GM10248 (cell line): ENCODE measurements around the gene EFTUD2.

Experiments
- CTCF ChIA-PET: fragments of 300-600 bp; sonication (Branson Sonifier 250); formaldehyde crosslinking; extraction: SDS; loops from one replicate; lab custom pipeline; 2021; ENCODE audit warnings: antibody characterized with exemption; lab: Yijun Ruan, JAX
- POLR2A ChIA-PET: fragments of 350-650 bp; sonication (Branson Sonifier 250); formaldehyde crosslinking; extraction: SDS; loops from one replicate; lab custom pipeline; 2020; ENCODE audit warnings: antibody characterized with exemption; lab: Yijun Ruan, JAX
- DNase-seq: peaks from one replicate; pipeline ENCODE4 v3.0.0; 2012; ENCODE audit errors: extremely low spot score
- CTCF ChIP-seq: IDR thresholded peaks from 2 replicates; pipeline ENCODE4 v1.5.1; 2012; ENCODE audit warnings: mild to moderate bottlenecking, low read depth; ENCODE audit errors: extremely low read depth, missing control alignments, control extremely low read depth

Gene EFTUD2

GRCh38 chr17:44921122-44921882, 22.1 kb upstream of the EFTUD2 start:
- DNase-seq = peak; percentile 17
- POLR2A ChIA-PET = interaction anchor here (1.7 kb wide), 1 partner anchor 227 kb away, joined by 11 read pairs; the partner anchor contains the start of gene HEXIM1
- CTCF ChIA-PET = interaction anchor here (1.1 to 12.6 kb wide), 24 partner anchors 9 to 277 kb away, joined by 3 to 196 read pairs (median 8); partner anchors contain the start of genes ACBD4 and PLCD3
- TF ChIP-seq CTCF = no peak

- ChIA-PET CTCF (interaction anchor here (0.7 to 12.6 kb wide), 52 partner anchors 10 to 278 kb away, joined by 3 to 196 read pairs (median 5); partner anchors contain the start of genes ACBD4, HEXIM1, NMT1 and PLCD3), POLR2A (interaction anchor here (0.9 to 1.7 kb wide), 2 partner anchors 228 to 232 kb away, joined by 3 to 11 read pairs; partner anchors contain the start of gene HEXIM1)
- peak; percentile 38 for DNase-seq
- no peak for TF ChIP-seq CTCF
Measured at GRCh38 chr17:44920565-44920940, 21.3 kb upstream of the EFTUD2 start.

GRCh38 chr17:44919885-44920564, 20.8 kb upstream of the EFTUD2 start:
- TF ChIP-seq CTCF = peak; percentile 92
- peak; percentile 90 for DNase-seq
- ChIA-PET CTCF (interaction anchor here (0.7 to 12.6 kb wide), 53 partner anchors 10 to 278 kb away, joined by 3 to 196 read pairs (median 5); partner anchors contain the start of genes ACBD4, HEXIM1, NMT1 and PLCD3), POLR2A (interaction anchor here (0.9 to 1.7 kb wide), 2 partner anchors 229 to 232 kb away, joined by 3 to 11 read pairs; partner anchors contain the start of gene HEXIM1)

GRCh38 chr17:44919411-44919810, 20.2 kb upstream of the EFTUD2 start:
- POLR2A ChIA-PET = interaction anchor here (0.6 kb wide), 1 partner anchor 493 kb away, joined by 4 read pairs; no protein-coding TSS in a partner anchor
- CTCF ChIA-PET = interaction anchor here (0.9 to 12.6 kb wide), 30 partner anchors 9 to 279 kb away, joined by 3 to 196 read pairs (median 6); partner anchors contain the start of genes ACBD4 and PLCD3
- DNase-seq = no peak
- no peak for TF ChIP-seq CTCF

- no peak for TF ChIP-seq CTCF
Measured at GRCh38 chr17:44918006-44918405, 18.8 kb upstream of the EFTUD2 start.

More at GRCh38 chr17:44918006-44918405, 18.8 kb upstream of the EFTUD2 start:
- DNase-seq = no peak
- CTCF ChIA-PET = interaction anchor here (0.8 to 12.6 kb wide), 14 partner anchors 8 to 279 kb away, joined by 3 to 196 read pairs (median 4); partner anchors contain the start of genes ACBD4 and EFTUD2
- POLR2A ChIA-PET = interaction anchor here (0.6 kb wide), 1 partner anchor 1144 kb away, joined by 3 read pairs; no protein-coding TSS in a partner anchor
